Progenitor cell of endocrine pancreas (in vitro differentiated cells): ENCODE data around the gene ADAMTS6. TPM values are rescaled to one million over a fixed set of nuclear protein-coding genes. Genes with fewer than 3 reads are reported as not detected.

Experiments
- DNase-seq: peaks from one replicate; pipeline ENCODE4 v3.0.0; 2021; ENCODE audit warnings: low spot score; ENCODE audit not compliant: unreplicated experiment
- H3K27ac Mint-ChIP-seq: 2 replicates; pipeline ENCODE4 v1.8.0; 2021; ENCODE audit warnings: mild to moderate bottlenecking, moderate library complexity, mixed read lengths
- H3K27me3 Mint-ChIP-seq: 2 replicates; pipeline ENCODE4 v1.8.0; 2021; ENCODE audit warnings: mixed read lengths
- H3K36me3 Mint-ChIP-seq: 2 replicates; pipeline ENCODE4 v1.8.0; 2022; ENCODE audit warnings: mixed read lengths; ENCODE audit not compliant: insufficient read depth
- H3K4me1 Mint-ChIP-seq: 2 replicates; pipeline ENCODE4 v1.8.0; 2021; ENCODE audit warnings: low read depth, mixed read lengths
- H3K4me3 Mint-ChIP-seq: 2 replicates; pipeline ENCODE4 v1.8.0; 2021; ENCODE audit warnings: low read depth, mild to moderate bottlenecking, moderate library complexity, mixed read lengths
- H3K9me3 Mint-ChIP-seq: 2 replicates; pipeline ENCODE4 v1.8.0; 2021; ENCODE audit warnings: low read depth, mixed read lengths
- CTCF ChIP-seq: fragments of 200-600 bp; sonication (generic); IDR thresholded peaks from one replicate; pipeline ENCODE4 v1.5.0; 2021; ENCODE audit warnings: antibody characterized with exemption, mild to moderate bottlenecking; ENCODE audit not compliant: unreplicated experiment
- total RNA-seq: library from RNA; stranded (reverse); gene quantifications from 2 replicates; pipeline ENCODE4 v1.2.1, GENCODE V29; 2021

ADAMTS6 gene
- total RNA-seq, 1 donor from 2014 or later = 13.0 TPM

DNA sequence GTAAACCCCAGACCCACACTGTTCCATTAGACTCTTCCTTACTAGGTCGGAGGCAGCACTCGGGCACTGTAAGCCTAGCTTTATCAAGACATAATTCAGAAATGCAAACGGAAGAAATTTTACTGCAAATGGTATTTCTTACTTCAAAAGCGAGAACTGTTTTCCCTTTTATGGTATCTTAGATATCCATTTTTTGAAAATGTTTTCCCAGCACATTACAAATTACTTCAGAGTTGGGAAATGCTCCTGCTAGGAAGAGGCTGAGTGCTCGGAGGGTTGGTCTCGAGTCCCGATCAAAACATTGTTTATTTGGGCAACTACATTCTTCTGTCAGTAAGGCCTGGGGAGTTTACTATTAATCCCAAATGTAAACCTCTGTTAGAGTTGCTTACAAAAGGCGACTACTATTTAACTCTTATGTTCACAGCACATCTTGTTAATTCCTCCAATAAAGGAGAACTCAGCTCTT, 380.1 kb downstream of the ADAMTS6 start:
- Mint-ChIP-seq H3K4me3 (no peak overlapping the region), H3K9me3 (no peaks in the 10 kb centered on the region), H3K27me3 (no peaks in the 10 kb centered on the region), H3K36me3 (no peaks in the 10 kb centered on the region), H3K4me1 (peaks cover 11% of the 10 kb centered on the region), H3K27ac (peak overlapping the region; percentile 58)
- no peak for DNase-seq
- TF ChIP-seq CTCF = no peak

DNA sequence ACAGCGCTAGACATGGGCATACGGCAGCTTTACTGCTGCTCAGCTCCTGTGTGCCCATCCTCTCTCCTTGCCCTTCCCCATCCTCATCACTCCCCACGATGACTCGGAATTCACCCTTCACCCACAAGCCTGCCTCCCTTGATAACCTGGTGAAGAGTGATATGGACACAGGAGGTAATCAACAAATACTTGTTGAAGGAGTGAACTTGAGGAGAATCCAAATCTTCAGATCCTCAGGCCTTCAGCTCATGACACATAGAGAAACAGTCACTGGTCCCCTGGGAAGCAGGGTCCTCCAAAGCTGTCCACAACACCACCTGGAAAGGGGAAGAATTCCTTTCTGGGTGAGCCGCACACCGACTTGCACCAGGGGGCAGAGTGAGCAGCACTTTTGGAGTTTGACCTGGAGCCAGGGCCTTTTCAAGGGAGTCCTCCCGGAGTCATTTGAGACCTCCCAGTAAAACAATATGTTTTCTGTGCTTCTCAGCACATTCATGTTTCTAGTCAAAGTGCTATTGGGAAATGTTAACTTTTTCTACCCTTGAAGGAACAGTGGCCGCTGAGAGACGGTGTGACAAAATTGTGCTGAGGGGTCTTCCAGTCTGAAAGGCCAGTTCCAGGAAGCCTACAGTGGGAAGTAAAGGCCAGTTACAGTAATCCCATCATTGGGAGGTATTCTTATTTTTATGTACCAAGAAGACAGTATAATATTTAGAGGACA, 380.6 kb downstream of the ADAMTS6 start:
- Mint-ChIP-seq H3K4me1 (peaks cover 11% of the 10 kb centered on the region), H3K36me3 (no peaks in the 10 kb centered on the region), H3K9me3 (no peaks in the 10 kb centered on the region), H3K27ac (peak overlapping the region; percentile 58), H3K4me3 (no peak overlapping the region), H3K27me3 (no peaks in the 10 kb centered on the region)
- peak; percentile 70 for TF ChIP-seq CTCF
- peak; percentile 35 for DNase-seq

Other genes starting within 250 kb of the ADAMTS6 start
- 36.3 and 39.0 TPM in 2 replicates for gene CENPK, start 81.2 kb upstream of the ADAMTS6 start, total RNA-seq
- 55.5 and 56.9 TPM in 2 replicates for gene PPWD1, start 81.4 kb upstream of the ADAMTS6 start, total RNA-seq
- 14.9 and 17.1 TPM in 2 replicates for gene TRIM23, start 142.4 kb upstream of the ADAMTS6 start, total RNA-seq
- 4.0 and 4.2 TPM in 2 replicates for gene SHLD3, start 143.1 kb upstream of the ADAMTS6 start, total RNA-seq
- 20.8 and 22.8 TPM in 2 replicates for gene TRAPPC13, start 143.1 kb upstream of the ADAMTS6 start, total RNA-seq
- gene SGTB, start 240.2 kb upstream of the ADAMTS6 start, total RNA-seq = 7.8 and 10.7 TPM in 2 replicates
- gene NLN, start 240.3 kb upstream of the ADAMTS6 start, total RNA-seq = 65.1 and 69.4 TPM in 2 replicates